ENCODE results near the gene SHISA5. TPM values are rescaled to one million over a fixed set of nuclear protein-coding genes. Genes with fewer than 3 reads are reported as not detected.

The SHISA5 gene
- total and polyA plus RNA-seq, 10 of the 15 experiments (the other 5 are each of a cell fraction or from before 2014, with no cell fraction given) = 17.1 to 148 (median 67.3) TPM

GRCh38 chr3:48435223-48435595, 68.8 kb downstream of the SHISA5 start (continued):
- TF ChIP-seq ZBTB11 (CRISPR knock-in tag; IDR thresholded peaks at IDR 0.05) (no peak), IKZF1 (conservative IDR thresholded peaks at IDR 0.05) (no peak), ZBED1 (IDR thresholded peaks at IDR 0.05; ENCODE audit: borderline replicate concordance) (no peak), ETV6 (conservative IDR thresholded peaks at IDR 0.05 in 1 of 2, IDR thresholded peaks at IDR 0.05 in 1 of 2; ENCODE audit: borderline replicate concordance in 1 of 2, low read depth in 1 of 2) (no peak), RELB (IDR thresholded peaks at IDR 0.05; ENCODE audit: low read depth) (no peak), REST (IDR thresholded peaks at IDR 0.05; ENCODE audit: low read depth, low read length) (no peak), POLR2A (IDR thresholded peaks at IDR 0.05; ENCODE audit: low read depth, low read length) (no peak), RB1 (IDR thresholded peaks at IDR 0.05; ENCODE audit: borderline replicate concordance) (no peak), ZNF622 (IDR thresholded peaks at IDR 0.05) (no peak)
